Neural cell (in vitro differentiated cells): ENCODE data around the gene IQCK.

Experiments used
- CTCF ChIP-seq: fragments of 450-650 bp; IDR thresholded peaks from 2 replicates; pipeline ENCODE4 v1.5.1; 2014; ENCODE audit warnings: antibody characterized with exemption, mild to moderate bottlenecking, moderate library complexity; ENCODE audit not compliant: poor library complexity, severe bottlenecking
- EP300 ChIP-seq: fragments of 450-650 bp; conservative IDR thresholded peaks from 2 replicates; pipeline ENCODE4 v1.6.1; 2014; ENCODE audit warnings: antibody characterized with exemption, mild to moderate bottlenecking, moderate library complexity; ENCODE audit not compliant: poor library complexity, severe bottlenecking
- EZH2 ChIP-seq: fragments of 200-600, 300-800 bp; shearing (Covaris generic), sonication (generic); IDR thresholded peaks from 2 replicates; pipeline ENCODE4 v1.6.1; 2014; ENCODE audit warnings: antibody characterized with exemption, low read length, borderline replicate concordance, mild to moderate bottlenecking; ENCODE audit not compliant: insufficient read depth, poor library complexity, severe bottlenecking
- POLR2AphosphoS5 ChIP-seq: IDR thresholded peaks from 2 replicates; pipeline ENCODE4 v1.6.1; 2012
- RAD21 ChIP-seq: fragments of 450-650 bp; conservative IDR thresholded peaks from 2 replicates; pipeline ENCODE4 v1.6.1; 2014; ENCODE audit warnings: antibody characterized with exemption, mild to moderate bottlenecking, moderate library complexity
- TAF1 ChIP-seq: IDR thresholded peaks from 2 replicates; pipeline ENCODE4 v1.6.1; 2012; ENCODE audit warnings: low read depth

- TF ChIP-seq CTCF, result no peak
- no peak for TF ChIP-seq POLR2AphosphoS5
- no peak for TF ChIP-seq EZH2
- TF ChIP-seq EP300, result no peak
- TF ChIP-seq TAF1, result no peak
- no peak for TF ChIP-seq RAD21
Observed at GRCh38 chr16:19875900-19876299, 157.8 kb downstream of the IQCK start.
